GM18498 (cell line): ENCODE measurements around the gene GOLGA3.
"Not testable (repeated sequence)": the region's sequence is repeated elsewhere in the genome, so short reads cannot be mapped to it uniquely, and the experiment has no call there.

Source experiments
- ATAC-seq: cut with Tn5 transposase; IDR thresholded peaks from one replicate; pipeline ENCODE4 v1.9.1; 2021; ENCODE audit warnings: mild to moderate bottlenecking, moderate library complexity; ENCODE audit not compliant: unreplicated experiment

The GOLGA3 gene

DNA sequence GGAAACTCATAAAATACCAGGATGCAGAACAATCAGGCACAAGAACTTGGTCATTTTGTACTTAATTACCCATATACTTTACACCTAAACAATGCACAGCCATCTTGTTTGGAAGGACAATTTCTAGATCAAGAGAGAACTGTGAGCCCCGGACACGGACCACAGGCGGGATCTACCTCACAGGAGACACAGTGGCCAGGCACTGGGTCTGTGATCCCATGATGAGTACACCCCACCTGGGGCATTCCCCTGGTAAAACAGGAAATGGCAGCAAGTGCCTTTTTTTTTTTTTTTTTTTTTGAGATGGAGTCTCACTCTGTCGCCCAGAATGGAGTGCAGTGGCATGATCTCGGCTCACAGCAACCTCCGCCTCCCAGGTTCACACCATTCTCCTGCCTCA, 15.2 kb downstream of the GOLGA3 start:
- no peak for ATAC-seq

DNA sequence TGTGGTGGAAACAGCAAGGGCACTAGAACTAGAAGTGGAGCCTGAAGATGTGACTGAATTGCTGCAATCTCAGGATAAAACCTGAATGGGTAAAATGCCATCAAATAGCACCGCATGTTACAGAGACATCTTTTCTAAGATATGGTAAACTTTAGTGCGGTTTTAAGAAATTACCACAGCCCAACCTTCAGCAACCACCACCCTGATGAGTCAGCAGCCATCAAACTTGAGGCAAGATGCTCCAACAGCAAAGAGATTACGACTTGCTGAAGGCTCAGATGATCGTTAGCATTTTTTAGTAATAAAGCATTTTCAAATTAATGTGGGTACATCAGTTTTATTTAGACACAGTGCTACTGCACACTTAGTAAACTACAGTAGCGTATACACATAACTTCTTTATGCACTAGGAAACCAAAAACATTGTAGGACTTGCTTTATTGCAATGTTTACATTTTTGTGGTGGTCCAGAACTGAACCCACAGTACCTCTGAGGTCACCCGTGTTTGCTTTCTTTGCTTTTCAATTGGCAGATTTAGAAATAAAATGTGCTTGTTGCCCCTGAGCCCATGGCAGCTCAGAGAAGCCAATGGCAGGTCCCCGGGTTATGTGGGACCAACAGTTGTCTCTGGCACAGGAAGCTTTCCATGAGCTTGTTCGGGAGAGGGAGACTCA, 15.9 kb downstream of the GOLGA3 start:
- no peak for ATAC-seq

DNA sequence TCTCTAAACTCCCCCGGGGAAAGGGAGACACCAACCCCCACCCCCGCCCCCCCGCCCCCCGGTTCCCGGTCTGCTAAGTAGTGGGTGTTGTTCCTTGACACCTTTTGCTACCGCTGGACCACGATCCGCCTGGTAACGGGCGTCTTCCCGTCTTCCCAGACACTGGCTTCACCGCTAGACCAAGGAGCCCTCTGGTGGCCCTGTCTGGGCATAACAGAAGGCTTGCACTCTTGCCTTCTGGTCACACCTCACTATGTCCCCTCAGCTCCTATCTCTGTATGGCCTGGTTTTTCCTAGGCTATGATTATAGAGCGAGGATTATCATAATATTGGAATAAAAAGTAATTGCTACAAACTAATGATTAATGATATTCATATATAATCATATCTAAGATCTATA, 19.3 kb downstream of the GOLGA3 start:
- ATAC-seq = not testable (repeated sequence)

DNA sequence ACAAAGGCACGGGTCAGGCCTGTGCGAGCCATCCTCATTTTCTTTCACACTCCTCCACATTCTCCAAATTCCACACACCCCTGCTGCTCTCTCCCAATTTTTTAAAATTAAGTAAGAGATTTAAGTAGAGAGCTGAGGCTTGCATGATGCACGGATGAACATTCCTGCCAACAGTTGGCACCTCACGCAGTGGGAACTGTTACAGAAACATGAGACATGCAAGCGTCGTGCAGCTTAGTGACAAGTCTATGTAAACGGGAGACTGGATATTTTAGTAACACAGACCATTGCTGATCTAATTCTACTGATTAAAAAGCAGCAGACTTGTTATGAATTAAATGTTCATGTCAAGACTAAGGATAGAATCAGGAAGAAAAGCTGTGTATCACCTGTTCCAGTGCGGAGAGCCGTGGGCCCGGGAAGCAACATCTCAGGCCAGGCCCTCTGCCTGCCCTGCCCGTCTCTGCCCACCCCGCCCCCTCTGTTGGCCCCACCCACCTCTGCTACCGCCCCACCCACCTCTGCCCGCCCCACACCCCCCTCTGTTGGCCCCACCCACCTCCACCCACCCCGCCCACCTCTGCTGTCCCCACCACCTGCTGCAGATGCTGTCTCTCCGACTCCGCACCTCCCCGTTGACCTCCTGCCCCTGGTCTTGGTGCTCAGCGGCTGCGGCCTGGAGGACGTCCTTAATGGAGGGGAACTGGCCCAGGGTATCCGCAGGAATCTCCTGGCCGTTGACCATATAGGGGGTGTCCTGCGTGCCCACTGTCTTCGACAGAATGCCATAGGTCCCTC, 21.2 kb downstream of the GOLGA3 start:
- no peak for ATAC-seq

DNA sequence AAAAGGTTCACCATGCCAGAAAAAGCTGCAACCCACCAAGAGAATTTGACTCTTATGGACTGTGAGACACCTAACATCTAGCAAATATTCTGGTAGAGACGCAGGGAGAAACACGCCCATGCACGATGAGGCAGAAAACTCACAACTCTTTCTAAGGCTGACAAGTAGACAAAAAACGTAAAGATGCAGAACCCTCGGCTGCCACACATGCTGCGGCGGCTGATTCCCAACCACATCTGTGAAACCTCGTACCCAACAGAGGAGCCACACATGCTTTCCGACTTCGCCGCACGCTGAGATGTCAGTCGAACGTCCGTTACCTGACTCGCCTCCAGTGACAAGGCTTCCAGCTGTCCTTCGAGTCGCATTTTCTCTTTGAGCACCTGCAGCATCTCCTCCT, 21.8 kb downstream of the GOLGA3 start:
- ATAC-seq = no peak

DNA sequence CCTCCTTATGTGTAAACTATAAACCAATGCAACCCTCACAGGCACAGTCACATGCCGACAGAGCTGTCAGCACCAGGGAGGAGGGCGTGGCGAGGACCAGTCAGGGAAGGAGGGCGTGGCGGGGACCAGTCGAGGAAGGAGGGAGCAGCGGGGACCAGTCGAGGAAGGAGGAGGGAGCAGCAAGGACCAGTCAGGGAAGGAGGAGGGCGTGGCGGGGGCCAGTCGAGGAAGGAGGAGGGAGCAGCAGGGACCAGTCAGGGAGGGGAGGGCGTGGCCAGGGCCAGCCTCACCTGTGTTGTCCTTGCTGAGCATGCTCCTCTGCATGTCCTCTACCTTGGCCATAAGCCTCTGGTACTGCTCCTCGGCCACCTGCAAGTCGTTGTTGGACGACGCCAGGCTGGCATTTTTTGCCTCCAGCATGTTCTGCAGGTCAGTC, 24.2 kb downstream of the GOLGA3 start:
- ATAC-seq = no peak

- no peak for ATAC-seq
Measured at GRCh38 chr12:132803888-132804287, 24.8 kb downstream of the GOLGA3 start.

GRCh38 chr12:132803125-132803524, 25.5 kb downstream of the GOLGA3 start:
- ATAC-seq = no peak

DNA sequence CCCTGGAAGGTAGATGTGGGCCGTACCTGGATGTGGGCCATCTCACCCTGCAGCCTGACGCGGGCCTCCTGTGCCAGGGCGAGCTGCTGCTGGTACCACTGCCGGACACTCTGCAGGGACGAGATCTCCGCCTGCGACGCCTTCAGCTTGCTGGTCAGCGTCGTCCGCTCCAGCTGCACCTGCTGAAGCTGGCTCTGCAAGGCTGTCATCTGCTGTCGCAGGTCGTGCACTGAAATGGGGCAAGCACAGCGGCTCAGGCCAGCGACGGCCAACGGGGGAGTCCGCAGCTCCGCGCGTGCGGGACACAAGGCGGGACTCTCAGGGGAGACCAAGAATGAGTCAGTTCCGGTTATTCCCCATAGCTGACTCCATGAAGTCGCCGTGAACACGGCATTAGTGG, 26.9 kb downstream of the GOLGA3 start:
- ATAC-seq = no peak

DNA sequence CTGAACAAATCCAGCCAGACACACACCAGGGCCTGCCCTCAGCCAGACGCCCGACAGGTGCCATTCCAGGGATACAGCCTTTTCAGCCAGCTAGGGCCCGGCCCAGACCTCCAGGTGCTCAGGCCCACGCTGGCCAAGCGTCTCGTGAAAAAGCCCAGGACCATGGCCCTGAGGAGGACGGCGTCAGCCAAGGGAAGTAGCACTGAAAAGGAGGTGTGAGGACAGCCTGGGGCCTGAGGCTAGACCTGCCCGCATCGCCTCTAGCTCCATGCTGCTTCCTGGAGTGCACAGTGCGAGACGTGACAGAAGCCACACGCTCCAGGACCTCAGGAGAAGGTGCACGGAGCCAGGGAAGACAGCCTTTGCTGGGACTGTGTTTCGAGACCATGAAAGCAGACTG, 29.8 kb downstream of the GOLGA3 start:
- no peak for ATAC-seq

DNA sequence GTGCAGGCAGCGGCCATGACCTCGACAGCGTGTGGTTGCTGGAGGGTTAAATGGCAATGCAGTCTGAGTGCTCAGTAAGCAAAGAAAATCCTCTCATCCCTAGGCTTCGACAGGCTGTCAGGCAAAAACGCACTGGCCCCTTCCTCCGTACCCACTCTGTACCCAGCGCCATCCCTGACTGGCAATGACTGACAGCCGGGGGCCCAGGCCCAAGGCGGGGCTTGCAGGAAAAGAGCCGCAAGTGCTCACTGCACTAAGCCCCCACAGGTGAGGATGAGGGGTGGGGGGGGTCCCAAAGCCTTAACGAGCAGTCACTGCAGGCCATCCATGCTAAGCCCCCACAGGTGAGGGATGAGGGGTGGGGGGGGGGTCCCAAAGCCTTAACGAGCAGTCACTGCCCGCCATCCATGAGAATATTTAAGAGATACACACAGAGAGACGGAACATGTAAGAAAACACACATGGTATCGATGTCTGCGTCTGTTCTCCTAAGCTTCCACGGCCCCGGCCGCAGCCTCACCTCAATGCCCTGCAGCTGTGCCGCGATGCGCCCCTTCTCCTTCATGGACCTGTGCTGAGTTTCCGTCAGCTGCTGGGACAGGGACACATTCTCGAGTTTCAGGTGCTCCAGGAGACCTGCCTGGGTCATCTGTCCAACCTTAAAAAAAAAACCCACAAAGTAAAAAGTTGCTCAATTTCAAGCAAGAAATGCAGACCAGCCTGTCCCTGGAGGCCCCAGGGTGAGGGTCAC, 30.7 kb downstream of the GOLGA3 start:
- no peak for ATAC-seq

DNA sequence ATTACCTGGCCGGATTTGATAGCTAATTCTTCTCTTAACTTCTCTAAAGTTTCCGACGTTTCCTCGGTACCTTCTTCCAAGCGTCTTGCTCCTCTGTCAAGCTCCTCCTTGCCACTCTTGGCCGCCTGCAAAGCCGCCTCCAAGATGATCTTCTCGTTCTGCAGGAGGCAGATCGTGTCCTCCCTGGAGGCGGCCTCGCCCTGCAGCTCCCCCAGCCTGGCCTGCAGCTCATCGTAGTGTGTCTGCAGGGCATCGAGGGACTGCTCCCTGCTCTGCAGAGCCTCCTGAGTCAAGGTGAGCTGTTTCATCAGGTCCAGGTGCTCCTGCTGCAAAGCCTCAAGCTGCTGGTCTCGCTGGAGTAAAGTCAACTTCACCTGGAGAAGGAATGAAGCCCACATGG, 32.8 kb downstream of the GOLGA3 start:
- no peak for ATAC-seq

GRCh38 chr12:132791940-132792339, 36.7 kb downstream of the GOLGA3 start:
- ATAC-seq = not testable (repeated sequence)

GRCh38 chr12:132789099-132789471, 39.6 kb downstream of the GOLGA3 start:
- no peak for ATAC-seq

DNA sequence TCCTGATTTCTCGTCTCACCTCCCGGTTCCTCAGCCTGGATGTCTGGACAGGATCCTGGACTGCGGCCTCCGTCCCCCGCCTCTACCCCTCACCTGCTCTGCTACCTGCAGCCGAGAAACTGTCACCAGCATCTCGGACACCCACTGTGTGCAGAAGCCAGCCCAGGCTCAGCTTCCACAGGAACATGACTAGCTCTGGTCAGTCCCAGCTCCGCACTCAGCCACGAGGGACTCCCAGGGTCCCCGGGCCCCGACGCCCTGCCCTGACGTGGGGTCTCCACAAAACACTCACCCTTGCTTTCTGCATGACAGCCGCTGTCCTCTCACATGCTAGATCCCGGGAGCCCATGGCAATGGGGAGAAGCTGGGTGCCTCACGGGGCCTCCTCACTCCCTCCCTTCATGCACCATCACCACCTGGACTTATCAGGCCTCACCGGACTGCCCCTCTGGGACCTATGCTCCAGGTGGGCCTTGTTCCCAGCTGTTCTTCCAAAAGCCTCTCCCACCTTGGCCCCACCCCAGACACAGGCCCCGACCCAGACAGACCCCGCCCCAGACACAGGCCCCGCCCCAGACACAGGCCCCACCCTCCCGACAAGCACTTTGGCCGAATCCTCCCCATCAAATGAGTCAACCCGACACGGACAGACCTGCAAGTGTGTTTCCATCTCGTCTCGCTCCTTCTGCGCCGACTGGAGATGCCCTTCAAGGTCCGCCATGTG, 40.1 kb downstream of the GOLGA3 start:
- no peak for ATAC-seq

- no peak for ATAC-seq
Measured at GRCh38 chr12:132787877-132788276, 40.8 kb downstream of the GOLGA3 start.

- no peak for ATAC-seq
Measured at GRCh38 chr12:132786192-132786591, 42.5 kb downstream of the GOLGA3 start.

GRCh38 chr12:132784580-132784979, 44.1 kb downstream of the GOLGA3 start:
- ATAC-seq = no peak

GRCh38 chr12:132783917-132784531, 44.6 kb downstream of the GOLGA3 start:
- no peak for ATAC-seq

GRCh38 chr12:132781938-132782337, 46.7 kb downstream of the GOLGA3 start:
- no peak for ATAC-seq
